Left cardiac atrium (tissue), 4 donors: ENCODE results near the gene ZKSCAN3. TPM values are rescaled to one million over a fixed set of nuclear protein-coding genes. Genes with fewer than 3 reads are reported as not detected.
"Not testable (repeated sequence)": the region's sequence is repeated elsewhere in the genome, so short reads cannot be mapped to it uniquely, and the experiment has no call there.

Experiments used
- ATAC-seq, 2 donors: fragments of 200-7000 bp; cut with Tn5 transposase; one replicate each; pipeline ENCODE4 v1.9.1; 2020; ENCODE audit warnings: mild to moderate bottlenecking in 2 of 2, moderate library complexity in 2 of 2
- DNase-seq: peaks from one replicate; pipeline ENCODE4 v3.0.0-alpha.2; 2020
- intact Hi-C, 2 donors: fragments of 100-400 bp; cut with DNase I; formaldehyde crosslinking; loops; one replicate each; pipeline versions ENCODE4 v1.14.1 to v1.15.1; 2022 to 2023
- long read RNA-seq: library from polyadenylated mRNA; unstranded; transcript quantifications from one replicate; pipeline ENCODE4 v2.0.0, GENCODE V29; 2021
- total RNA-seq, 2 donors: library from RNA; stranded (reverse); fragmentation: NEBNext Ultra II Directional; extraction: Animal tissue kit (Norgen Biotek cat#: 25700); gene quantifications; one replicate each; pipeline ENCODE4 v1.2.1, GENCODE V29; 2021
- donor health status: DM: no; HTN: yes; CAD: no.
- donor health status: DM: no; HTN: yes; CAD: no; lungs with severe emphysema.
- donor health status: DM: yes; HTN: yes; CAD: no.
- donor health status: Dilated cardiomyopathy.

ZKSCAN3 gene
- total RNA-seq = 1 to 10 TPM; 3.2 to 4.6 TPM
- long read RNA-seq, full-length matches to known transcripts = 2 of 4 reads
- long read RNA-seq, partial matches to known transcripts = 1 of 4 reads
- long read RNA-seq, other reads (novel, unspliced or antisense) = 1 of 4 reads

GRCh38 chr6:28349892-28350737 is at the start of gene ZKSCAN3:
TSS of gene ZKSCAN3 (plus strand) at chr6:28349947. CDS start at chr6:28359587, 9,640 bp downstream.
- ATAC-seq = peak; percentile 96 to 97
- DNase-seq = peak; percentile 86
- intact Hi-C loops = loop anchor here in 1 of 2 donors (10.0 kb wide), 1 partner anchor 215 kb away; no protein-coding TSS in a partner anchor

GRCh38 chr6:28303570-28303969 is 46.2 kb upstream of the ZKSCAN3 start:
- DNase-seq (no peak), ATAC-seq (no peak)
- intact Hi-C loops = no loop called here

DNA sequence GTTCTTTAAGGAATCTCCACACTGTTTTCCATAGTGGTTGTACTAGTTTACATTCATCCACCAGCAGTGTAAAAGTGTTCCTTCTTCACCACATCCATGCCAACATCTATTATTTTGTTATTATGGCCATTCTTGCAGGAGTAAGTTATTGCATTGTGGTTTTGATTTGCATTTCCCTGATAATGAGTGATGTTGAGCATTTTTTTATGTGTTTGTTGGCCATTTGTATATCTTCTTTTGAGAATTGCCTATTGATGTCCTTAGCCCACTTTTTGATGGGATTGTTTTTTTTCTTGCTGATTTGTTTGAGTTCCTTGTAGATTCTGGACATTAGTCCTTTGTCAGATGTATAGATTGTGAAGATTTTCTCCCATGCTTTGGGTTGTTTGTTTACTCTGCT is 43.4 kb upstream of the ZKSCAN3 start:
- ATAC-seq, intact Hi-C loops, DNase-seq: not testable (repeated sequence)

GRCh38 chr6:28311139-28311823 is 38.5 kb upstream of the ZKSCAN3 start:
- intact Hi-C loops = no loop called here
- no peak for DNase-seq
- no peak for ATAC-seq

DNA sequence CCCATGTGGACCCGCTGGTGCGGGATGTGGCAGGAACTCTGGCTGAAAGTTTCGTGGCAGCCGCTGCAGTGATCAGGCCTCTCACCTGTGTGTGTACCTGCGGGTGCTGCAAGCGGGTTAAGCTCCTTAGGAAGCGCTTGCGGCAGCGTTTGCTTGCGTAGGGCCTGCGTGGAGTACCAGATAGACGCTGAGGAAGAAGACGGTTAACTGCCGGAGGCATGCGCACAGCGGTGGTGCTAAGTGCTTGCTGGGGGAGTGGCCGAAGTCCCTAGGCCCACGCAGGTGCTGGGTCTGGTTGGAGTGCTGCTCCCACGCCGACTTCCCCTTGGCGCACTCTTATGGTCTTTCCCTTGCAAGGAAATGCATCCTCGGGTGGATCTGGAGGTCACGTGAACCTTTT is 36.8 kb upstream of the ZKSCAN3 start:
- DNase-seq = no peak
- intact Hi-C loops = no loop called here

GRCh38 chr6:28315628-28316027 is 34.1 kb upstream of the ZKSCAN3 start:
- DNase-seq = no peak

More for the DNA sequence above, 36.8 kb upstream of the ZKSCAN3 start:
- ATAC-seq = no peak

GRCh38 chr6:28317866-28318265 is 31.9 kb upstream of the ZKSCAN3 start:
- ATAC-seq, DNase-seq, intact Hi-C loops: not testable (repeated sequence)

More at GRCh38 chr6:28315628-28316027, 34.1 kb upstream of the ZKSCAN3 start:
- intact Hi-C loops = no loop called here
- ATAC-seq = no peak

GRCh38 chr6:28322661-28323060 is 27.1 kb upstream of the ZKSCAN3 start:
- DNase-seq (no peak), ATAC-seq (no peak)
- intact Hi-C loops = no loop called here

DNA sequence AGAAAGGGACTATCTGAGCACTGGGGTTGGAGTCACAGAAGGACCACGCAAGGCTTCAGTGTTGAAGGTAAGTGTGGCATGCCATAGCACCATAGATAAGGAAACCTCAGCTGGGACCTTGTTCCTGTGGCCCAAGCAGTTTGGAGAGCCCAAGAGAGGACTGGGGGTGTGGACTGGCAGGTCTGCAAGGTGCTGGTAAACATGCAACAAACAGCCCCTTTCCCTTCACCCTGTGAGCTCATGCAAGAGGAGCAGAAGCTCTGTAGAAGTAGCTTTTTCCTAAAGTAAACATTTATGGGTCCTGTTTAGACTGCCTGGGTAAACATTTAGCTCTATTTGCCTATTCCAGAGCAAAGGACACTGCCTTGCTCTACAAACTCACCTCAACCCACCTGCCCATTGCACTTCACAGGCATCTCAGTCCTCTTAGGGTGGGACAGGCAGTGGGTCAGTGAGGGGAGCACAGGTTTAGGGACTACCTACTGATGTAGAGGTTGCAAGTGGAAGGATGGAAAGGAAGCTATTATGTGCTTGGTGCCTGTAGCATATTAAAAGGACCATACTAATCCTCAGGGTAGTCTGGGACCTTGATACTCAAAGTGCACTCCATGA is 25.8 kb upstream of the ZKSCAN3 start:
- ATAC-seq (no peak), DNase-seq (no peak)
- intact Hi-C loops = no loop called here

GRCh38 chr6:28326371-28326948 is 23.3 kb upstream of the ZKSCAN3 start:
- no peak for DNase-seq
- ATAC-seq = no peak
- intact Hi-C loops = no loop called here

GRCh38 chr6:28330041-28330440 is 19.7 kb upstream of the ZKSCAN3 start:
- intact Hi-C loops = loop anchor here in 1 of 2 donors (5.0 kb wide), 1 partner anchor 63 kb away; the partner anchor contains the start of gene ZSCAN26

GRCh38 chr6:28333047-28333446 is 16.7 kb upstream of the ZKSCAN3 start:
- no peak for ATAC-seq
- no peak for DNase-seq
- intact Hi-C loops = loop anchor here in 1 of 2 donors (5.0 kb wide), 1 partner anchor 66 kb away; the partner anchor contains the start of gene ZSCAN26

More at GRCh38 chr6:28330041-28330440, 19.7 kb upstream of the ZKSCAN3 start:
- ATAC-seq = peak in 1 of 2 donors; percentile 22
- no peak for DNase-seq

- intact Hi-C loops = loop anchor here in 1 of 2 donors (5.0 kb wide), 1 partner anchor 66 kb away; the partner anchor contains the start of gene ZSCAN26
- ATAC-seq (no peak), DNase-seq (no peak)
These were observed 16.1 kb upstream of the ZKSCAN3 start for GRCh38 chr6:28333599-28334018.

DNA sequence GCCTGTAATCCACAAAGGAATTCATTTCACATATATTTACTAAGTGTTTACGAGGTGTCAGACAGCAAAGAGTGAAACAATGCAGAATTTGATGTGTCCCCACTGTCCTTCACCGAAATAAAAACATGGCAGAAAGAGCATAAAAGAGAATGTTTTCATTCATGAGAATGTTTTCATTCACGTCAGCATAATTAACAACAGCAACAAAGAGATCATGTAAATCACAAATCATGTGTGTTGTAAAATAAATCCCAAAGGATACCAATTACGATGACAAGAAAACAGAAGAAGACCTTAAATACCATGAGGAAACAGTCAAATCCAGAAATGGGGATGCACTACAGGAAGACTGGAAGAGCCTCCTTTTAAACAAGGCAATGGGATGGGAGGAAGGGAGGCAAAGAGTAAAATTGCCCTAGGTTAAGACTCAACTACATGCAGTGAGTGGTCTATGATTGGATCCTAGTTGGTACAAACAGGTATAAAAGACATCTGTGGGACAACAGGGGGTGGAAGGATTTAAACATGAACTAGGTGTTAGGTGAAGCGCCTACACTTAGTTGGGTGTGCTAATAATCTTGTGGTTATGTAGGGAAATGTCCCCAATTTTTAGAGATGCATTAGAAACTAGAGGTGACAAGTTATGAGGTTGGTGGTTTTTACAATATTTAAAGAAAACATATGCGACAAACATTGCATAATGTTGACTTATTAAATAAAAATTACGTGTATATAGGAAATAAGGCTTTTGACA is 15.3 kb upstream of the ZKSCAN3 start:
- DNase-seq (no peak), ATAC-seq (no peak)
- intact Hi-C loops = loop anchor here in 1 of 2 donors (5.0 kb wide), 1 partner anchor 67 kb away; the partner anchor contains the start of gene ZSCAN26

DNA sequence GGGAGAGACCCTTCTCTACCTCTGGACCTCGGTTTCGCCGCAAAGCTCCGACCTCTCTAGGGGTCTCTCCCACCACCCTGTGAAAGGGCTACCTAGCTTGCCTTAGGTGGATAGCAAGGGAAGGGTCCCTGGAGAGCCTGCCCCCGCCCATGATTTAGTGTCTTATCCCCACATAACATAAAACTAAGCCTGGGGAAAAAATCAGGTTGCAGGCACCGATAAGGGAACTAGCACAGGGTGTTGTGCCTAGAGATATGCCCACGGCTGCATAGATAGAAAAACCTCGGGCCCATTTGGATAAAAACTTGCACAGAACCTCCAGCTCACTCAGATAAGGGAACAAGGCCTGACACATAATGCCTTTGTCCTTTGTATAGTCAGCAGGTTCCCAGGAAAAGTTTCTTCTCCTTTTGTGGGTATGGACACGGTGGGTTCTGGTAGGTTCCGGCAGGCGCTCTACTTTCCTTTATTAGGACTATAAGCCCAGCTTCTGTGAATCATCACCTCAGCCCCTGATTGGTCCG is 14.6 kb upstream of the ZKSCAN3 start:
- ATAC-seq = no peak
- no peak for DNase-seq
- intact Hi-C loops = no loop called here

DNA sequence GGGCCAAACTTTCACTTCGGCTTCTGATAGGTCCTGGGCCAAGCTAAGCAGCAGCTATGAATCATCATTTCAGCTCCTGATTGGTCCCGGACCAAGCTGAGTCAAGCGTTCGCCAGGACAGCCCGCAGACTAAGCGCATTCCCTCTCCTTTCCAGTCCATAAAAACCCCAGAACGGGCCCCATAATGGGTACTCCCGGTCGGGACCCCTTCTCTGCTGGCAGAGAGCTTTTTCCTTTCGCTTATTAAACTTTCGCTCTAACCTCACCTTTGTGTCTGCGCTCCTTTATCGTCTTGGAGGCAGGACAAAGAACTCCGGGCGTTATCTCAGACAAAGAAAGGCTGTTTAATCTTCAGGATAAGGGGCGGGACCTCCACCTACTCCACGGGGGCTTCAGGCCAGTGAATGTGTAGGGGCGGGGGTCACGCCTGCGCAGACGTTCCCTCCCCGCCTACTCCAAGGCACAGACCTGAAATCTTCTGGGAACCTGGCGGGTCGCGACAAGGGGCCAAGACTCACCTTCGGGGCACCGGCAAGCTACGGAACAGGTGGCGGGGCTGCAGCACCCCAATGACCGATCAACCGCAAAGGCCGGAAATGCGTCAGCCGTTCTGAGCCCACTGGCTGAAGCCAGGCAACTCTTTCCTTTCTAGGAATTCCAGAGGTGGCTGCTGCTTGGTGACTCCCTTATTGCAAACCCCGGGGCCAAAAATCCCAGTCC is 14.0 kb upstream of the ZKSCAN3 start, which contains the start of gene ZSCAN31:
ZSCAN31 (minus strand) TSS at position 585 of the 720 bp plus-strand sequence. CDS start 6,465 bp downstream, outside the sequence.
- peak; percentile 97 to 98 for ATAC-seq
- intact Hi-C loops = no loop called here
- DNase-seq = peak; percentile 96
